ENCODE results near the gene PPP1R11.

GRCh38 chr6:30071081-30071818, 4.3 kb downstream of the PPP1R11 start:
- no peak for TF ChIP-seq POLR2A (IDR thresholded peaks at IDR 0.05; ENCODE audit: low read length)
- TF ChIP-seq GATA1 (IDR thresholded peaks at IDR 0.05; ENCODE audit: low read depth, low read length): no peak
